SJCRH30 (cell line): ENCODE data around the gene CASP8AP2. TPM values are rescaled to one million over a fixed set of nuclear protein-coding genes. Genes with fewer than 3 reads are reported as not detected.
"Not testable (repeated sequence)": the region's sequence is repeated elsewhere in the genome, so short reads cannot be mapped to it uniquely, and the experiment has no call there.

Source experiments
- DNase-seq, 2 experiments: peaks; one replicate each; pipeline ENCODE4 v3.0.0-alpha.2; 2015 to 2020
- H3K27ac ChIP-seq: fragments of 250-450 bp; sonication (Bioruptor Pico); 2 replicates; pipeline ENCODE4 v1.5.1; 2020; ENCODE audit warnings: mild to moderate bottlenecking, moderate library complexity
- H3K27me3 ChIP-seq: fragments of 250-450 bp; sonication (Bioruptor Pico); 2 replicates; pipeline ENCODE4 v1.5.1; 2020; ENCODE audit warnings: mild to moderate bottlenecking, moderate library complexity
- H3K36me3 ChIP-seq: fragments of 250-450 bp; sonication (Bioruptor Pico); 2 replicates; pipeline ENCODE4 v1.5.1; 2020; ENCODE audit warnings: mild to moderate bottlenecking, moderate library complexity
- H3K4me1 ChIP-seq: fragments of 250-450 bp; sonication (Bioruptor Pico); 2 replicates; pipeline ENCODE4 v1.5.1; 2020; ENCODE audit warnings: mild to moderate bottlenecking, moderate library complexity
- H3K4me3 ChIP-seq: fragments of 250-450 bp; sonication (Bioruptor Pico); 2 replicates; pipeline ENCODE4 v1.5.1; 2020; ENCODE audit warnings: mild to moderate bottlenecking, moderate library complexity
- H3K9me3 ChIP-seq: fragments of 250-450 bp; sonication (Bioruptor Pico); replicated peaks from 2 replicates; pipeline ENCODE4 v1.5.1; 2020; ENCODE audit warnings: mild to moderate bottlenecking, moderate library complexity
- total RNA-seq: library from RNA; depleted of rRNA; stranded (reverse); fragments of >200 nt; shearing (Covaris generic); gene quantifications from 2 replicates; pipeline ENCODE4 v1.2.3, GENCODE V29; 2014

Gene CASP8AP2
- total RNA-seq, 1 experiment from 2014 or later: 34.0 TPM

GRCh38 chr6:89836639-89837222 is 7.1 kb downstream of the CASP8AP2 start:
- no peak for DNase-seq
- Histone ChIP-seq H3K4me1 (no peaks in the 10 kb centered on the region), H3K27ac (no peak overlapping the region), H3K36me3 (peaks cover 38% of the 10 kb centered on the region), H3K27me3 (no peaks in the 10 kb centered on the region), H3K9me3 (no peaks in the 10 kb centered on the region), H3K4me3 (no peak overlapping the region)

DNA sequence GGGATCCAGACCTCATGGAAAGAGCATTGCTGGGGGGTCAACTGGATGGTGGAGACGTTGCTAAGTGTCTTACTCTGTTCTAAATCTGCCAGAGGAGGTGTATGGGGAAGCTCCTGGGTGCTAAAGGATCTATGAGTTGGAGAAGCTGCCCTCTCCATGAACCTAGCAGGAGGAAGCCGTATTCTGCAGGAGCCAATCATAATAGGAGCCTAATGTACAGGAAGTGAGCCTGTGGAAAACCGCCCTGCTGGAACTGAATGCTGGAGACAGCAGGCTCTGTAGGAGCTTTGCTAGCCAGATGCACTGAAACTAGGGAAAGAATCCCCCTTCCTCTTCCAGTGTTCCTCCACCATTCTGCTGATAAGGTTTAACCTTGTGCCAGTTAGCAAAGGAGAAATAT is 10.9 kb downstream of the CASP8AP2 start:
- H3K4me3 ChIP-seq: no peak overlapping the region
- no peaks in the 10 kb centered on the region for H3K27me3 ChIP-seq
- peaks cover 10% of the 10 kb centered on the region; the same call in 1 of the 2 replicates for H3K4me1 ChIP-seq
- H3K27ac ChIP-seq: no peak overlapping the region
- peaks cover 18% of the 10 kb centered on the region for H3K36me3 ChIP-seq
- H3K9me3 ChIP-seq: no peaks in the 10 kb centered on the region
- DNase-seq: peak; percentile 7 to 34

DNA sequence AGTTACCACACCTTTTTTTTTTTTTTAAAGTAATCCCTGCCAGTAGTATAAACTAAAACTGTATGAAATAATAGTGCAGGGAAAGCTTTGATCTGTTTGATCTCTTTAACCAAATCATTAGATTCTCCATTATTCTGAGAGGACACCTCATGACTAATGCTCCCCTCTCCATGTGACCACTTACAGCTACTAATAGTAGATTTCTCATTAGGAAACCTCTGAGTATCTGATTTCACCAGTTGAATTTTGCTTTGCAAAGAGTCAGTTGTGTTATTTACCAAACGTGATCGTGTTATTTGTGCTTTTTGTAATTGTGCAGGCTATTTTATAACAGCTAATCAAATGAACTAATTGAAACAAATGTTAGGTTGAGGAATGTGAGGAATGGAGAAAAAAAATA is 12.5 kb downstream of the CASP8AP2 start:
- Histone ChIP-seq H3K27ac (no peak overlapping the region), H3K4me1 (peaks cover 10% of the 10 kb centered on the region; the same call in 1 of the 2 replicates), H3K4me3 (no peak overlapping the region), H3K36me3 (peaks cover 23% of the 10 kb centered on the region; the same call in 1 of the 2 replicates), H3K9me3 (no peaks in the 10 kb centered on the region), H3K27me3 (no peaks in the 10 kb centered on the region)
- DNase-seq: no peak

DNA sequence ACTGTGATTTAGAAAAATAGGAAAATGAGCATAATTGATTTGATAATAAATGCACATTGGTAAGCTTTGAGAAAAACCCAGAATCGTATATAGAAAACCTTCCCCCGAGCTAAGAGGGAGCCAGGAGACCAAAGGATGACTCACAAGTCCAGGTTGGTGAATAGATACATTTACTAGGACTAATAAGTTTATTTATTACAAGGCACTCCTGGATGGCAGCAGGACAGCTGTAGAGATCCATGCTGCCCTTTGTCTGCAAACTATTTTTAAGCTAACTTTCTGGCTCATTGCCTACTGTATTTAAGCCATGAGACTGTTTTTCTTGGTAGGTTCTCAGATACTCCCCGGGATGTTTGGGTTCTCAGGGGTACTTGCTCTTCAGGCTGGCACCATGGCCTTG is 13.4 kb downstream of the CASP8AP2 start:
- no peaks in the 10 kb centered on the region for H3K27me3 ChIP-seq
- no peak overlapping the region for H3K4me3 ChIP-seq
- no peaks in the 10 kb centered on the region for H3K9me3 ChIP-seq
- peaks cover 10% of the 10 kb centered on the region; the same call in 1 of the 2 replicates for H3K4me1 ChIP-seq
- no peak overlapping the region for H3K27ac ChIP-seq
- H3K36me3 ChIP-seq: peaks cover 22% of the 10 kb centered on the region; the same call in 1 of the 2 replicates
- peak; percentile 17 to 44 for DNase-seq

- H3K4me3 ChIP-seq, DNase-seq, H3K27ac ChIP-seq, H3K27me3 ChIP-seq, H3K9me3 ChIP-seq, H3K4me1 ChIP-seq: not testable (repeated sequence)
- peaks cover 31% of the 10 kb centered on the region; the same call in 1 of the 2 replicates for H3K36me3 ChIP-seq
Observed at GRCh38 chr6:89847513-89847912, 17.8 kb downstream of the CASP8AP2 start.

DNA sequence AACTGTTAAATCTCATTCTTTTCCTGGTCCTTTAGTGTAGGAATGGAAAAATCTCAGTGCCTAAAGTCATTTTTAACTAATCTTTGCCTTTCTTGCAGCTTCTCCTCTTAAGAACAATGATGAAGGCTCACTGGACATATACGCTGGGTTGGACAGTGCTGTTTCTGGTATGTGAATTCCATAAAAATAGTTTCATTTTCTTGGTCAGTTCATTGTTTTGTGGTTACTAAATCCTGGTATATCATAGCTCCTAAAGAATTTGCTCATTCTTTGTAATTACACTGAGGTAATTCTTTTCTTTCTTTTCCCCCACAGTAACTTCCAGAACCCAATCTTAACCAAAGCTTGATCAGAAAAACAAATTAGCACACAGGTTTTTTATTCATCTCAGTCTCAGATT is 23.4 kb downstream of the CASP8AP2 start:
- Histone ChIP-seq H3K36me3 (peaks cover 64% of the 10 kb centered on the region), H3K4me1 (no peaks in the 10 kb centered on the region), H3K27ac (no peak overlapping the region), H3K4me3 (no peak overlapping the region), H3K9me3 (no peaks in the 10 kb centered on the region), H3K27me3 (no peaks in the 10 kb centered on the region)
- no peak for DNase-seq

DNA sequence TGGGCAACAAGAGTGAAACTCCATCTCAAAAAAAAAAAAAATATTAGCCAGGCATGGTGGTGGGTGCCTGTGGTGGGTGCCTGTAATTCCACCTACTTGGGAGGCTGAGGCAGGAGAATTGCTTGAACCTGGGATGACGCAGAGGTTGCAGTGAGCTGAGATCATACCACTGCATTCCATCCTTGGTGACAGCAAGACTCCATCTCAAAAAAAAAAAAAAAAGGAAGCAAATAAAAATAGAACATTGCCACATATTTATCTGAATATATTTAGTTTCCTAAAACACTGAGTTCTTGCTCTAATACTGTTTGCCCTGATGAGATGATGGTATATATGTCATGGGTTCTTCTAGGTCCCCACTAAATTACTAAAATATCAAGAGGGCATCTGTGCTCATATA is 28.4 kb downstream of the CASP8AP2 start:
- Histone ChIP-seq H3K27me3 (no peaks in the 10 kb centered on the region), H3K9me3 (no peaks in the 10 kb centered on the region), H3K27ac (no peak overlapping the region), H3K36me3 (peaks cover 82% of the 10 kb centered on the region), H3K4me3 (no peak overlapping the region), H3K4me1 (no peaks in the 10 kb centered on the region)
- DNase-seq: no peak

GRCh38 chr6:89859744-89860143 is 30.1 kb downstream of the CASP8AP2 start:
- Histone ChIP-seq H3K4me1 (no peaks in the 10 kb centered on the region), H3K4me3 (no peak overlapping the region), H3K27ac (no peak overlapping the region), H3K27me3 (no peaks in the 10 kb centered on the region), H3K36me3 (peaks cover 85% of the 10 kb centered on the region), H3K9me3 (no peaks in the 10 kb centered on the region)
- DNase-seq: no peak

GRCh38 chr6:89862273-89862672 is 32.6 kb downstream of the CASP8AP2 start:
- Histone ChIP-seq H3K27ac (no peak overlapping the region), H3K4me3 (no peak overlapping the region), H3K4me1 (no peaks in the 10 kb centered on the region), H3K36me3 (peaks cover 87% of the 10 kb centered on the region), H3K27me3 (no peaks in the 10 kb centered on the region), H3K9me3 (no peaks in the 10 kb centered on the region)
- no peak for DNase-seq

GRCh38 chr6:89862698-89863097 is 33.0 kb downstream of the CASP8AP2 start:
- no peaks in the 10 kb centered on the region for H3K4me1 ChIP-seq
- no peak overlapping the region for H3K4me3 ChIP-seq
- no peaks in the 10 kb centered on the region for H3K27me3 ChIP-seq
- DNase-seq: no peak
- H3K36me3 ChIP-seq: peaks cover 87% of the 10 kb centered on the region
- no peak overlapping the region for H3K27ac ChIP-seq
- H3K9me3 ChIP-seq: no peaks in the 10 kb centered on the region

DNA sequence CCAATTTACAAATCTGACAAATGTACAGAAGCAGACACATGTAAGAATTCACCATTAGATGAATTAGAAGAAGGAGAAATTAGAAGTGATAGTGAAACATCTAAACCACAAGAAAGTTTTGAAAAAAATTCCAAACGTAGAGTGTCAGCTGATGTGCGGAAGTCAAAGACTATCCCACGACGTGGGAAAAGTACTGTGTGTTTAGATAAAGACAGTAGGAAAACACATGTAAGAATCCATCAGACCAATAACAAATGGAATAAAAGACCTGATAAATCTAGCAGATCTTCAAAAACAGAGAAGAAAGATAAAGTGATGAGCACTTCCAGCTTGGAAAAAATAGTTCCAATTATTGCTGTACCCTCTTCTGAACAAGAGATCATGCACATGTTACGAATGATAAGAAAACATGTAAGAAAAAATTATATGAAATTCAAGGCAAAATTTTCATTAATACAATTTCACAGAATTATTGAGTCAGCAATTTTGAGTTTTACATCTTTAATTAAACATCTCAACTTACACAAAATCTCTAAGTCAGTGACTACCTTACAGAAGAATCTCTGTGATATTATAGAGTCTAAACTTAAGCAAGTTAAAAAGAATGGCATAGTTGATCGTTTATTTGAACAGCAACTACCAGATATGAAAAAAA is 36.5 kb downstream of the CASP8AP2 start:
- no peak overlapping the region for H3K27ac ChIP-seq
- H3K4me1 ChIP-seq: no peaks in the 10 kb centered on the region
- H3K27me3 ChIP-seq: no peaks in the 10 kb centered on the region
- H3K36me3 ChIP-seq: peaks cover 89% of the 10 kb centered on the region
- H3K9me3 ChIP-seq: no peaks in the 10 kb centered on the region; the same call in 1 of the 2 replicates
- H3K4me3 ChIP-seq: no peak overlapping the region
- no peak for DNase-seq

DNA sequence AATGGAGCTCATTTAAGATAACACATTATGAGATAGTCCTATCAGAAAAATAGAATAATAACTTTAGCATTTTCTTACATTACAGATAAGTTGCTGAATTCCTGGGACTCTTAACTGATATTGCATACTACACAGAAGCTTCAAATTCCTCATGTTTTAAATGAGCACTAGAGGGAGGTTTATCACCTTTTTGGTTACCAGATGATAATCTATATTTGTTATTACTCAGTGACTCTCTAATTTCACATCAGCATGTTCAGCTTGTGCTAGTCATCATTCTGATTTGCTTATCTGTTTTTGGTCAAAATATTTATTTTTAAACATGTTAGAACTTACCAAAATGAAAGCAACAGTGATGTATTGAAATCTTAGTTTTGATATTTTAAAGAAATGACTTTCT is 44.0 kb downstream of the CASP8AP2 start:
- DNase-seq: no peak
- no peak overlapping the region for H3K4me3 ChIP-seq
- no peaks in the 10 kb centered on the region for H3K9me3 ChIP-seq
- peaks cover 27% of the 10 kb centered on the region for H3K36me3 ChIP-seq
- no peaks in the 10 kb centered on the region for H3K4me1 ChIP-seq
- H3K27me3 ChIP-seq: no peaks in the 10 kb centered on the region
- no peak overlapping the region for H3K27ac ChIP-seq

DNA sequence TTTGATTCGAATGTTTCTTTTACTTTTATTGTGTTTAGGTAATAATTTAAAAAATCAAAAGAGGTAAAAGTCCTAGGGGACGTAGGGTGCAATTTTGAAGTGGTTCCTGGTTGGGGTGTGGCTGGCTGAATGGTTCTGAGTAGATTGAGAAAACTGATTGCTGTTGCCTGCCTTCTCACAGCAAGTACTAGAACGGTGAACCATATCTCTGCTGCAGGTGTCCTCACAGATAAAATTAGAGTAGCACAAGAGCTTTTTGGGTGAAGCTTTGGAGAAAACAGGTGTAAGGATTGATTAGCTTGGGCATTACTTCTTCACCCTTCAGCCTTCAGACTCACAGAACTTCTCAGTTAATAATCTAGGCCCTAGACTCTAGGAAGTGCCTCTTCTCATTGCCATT is 44.8 kb downstream of the CASP8AP2 start:
- H3K27ac ChIP-seq: no peak overlapping the region
- no peak for DNase-seq
- H3K4me3 ChIP-seq: no peak overlapping the region
- no peaks in the 10 kb centered on the region for H3K4me1 ChIP-seq
- no peaks in the 10 kb centered on the region for H3K27me3 ChIP-seq
- no peaks in the 10 kb centered on the region for H3K9me3 ChIP-seq
- peaks cover 23% of the 10 kb centered on the region for H3K36me3 ChIP-seq

DNA sequence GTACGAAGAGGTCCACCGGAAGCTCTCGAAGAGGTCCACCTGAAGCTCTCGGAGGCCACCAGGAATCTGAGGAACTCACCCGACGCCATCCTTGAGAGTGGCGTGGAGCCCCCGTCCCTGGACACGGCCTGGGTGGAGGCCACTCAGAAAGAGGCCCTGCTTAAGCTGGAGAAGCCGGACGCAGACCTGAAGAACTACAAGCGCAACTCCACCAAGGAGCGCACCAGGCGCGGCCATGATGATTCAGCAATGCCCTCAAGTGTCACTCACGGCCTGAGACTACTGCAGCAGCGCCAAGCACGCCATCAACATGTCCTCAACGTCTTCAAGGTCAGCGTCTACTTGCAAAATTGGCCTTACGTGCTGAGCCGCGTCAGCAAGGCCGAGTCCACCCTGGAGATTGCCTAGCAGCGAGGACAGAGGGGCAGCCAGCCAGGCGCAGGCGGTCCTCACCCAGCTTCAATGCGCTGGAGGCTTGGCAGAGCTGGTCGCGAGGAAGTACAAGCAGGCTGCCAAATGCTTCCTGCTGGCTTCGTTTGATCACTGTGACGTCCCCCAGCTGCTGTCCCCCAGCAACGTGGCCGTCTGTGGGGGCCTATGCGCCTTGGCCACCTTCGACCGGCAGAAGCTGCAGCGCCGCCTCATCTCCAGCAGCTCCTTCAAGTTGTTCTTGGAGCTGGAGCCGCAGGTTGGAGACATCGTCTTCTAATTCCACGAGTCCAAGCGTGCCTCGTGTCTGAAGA is 56.9 kb downstream of the CASP8AP2 start:
- Histone ChIP-seq H3K27ac (no peak overlapping the region), H3K9me3 (no peaks in the 10 kb centered on the region)

DNA sequence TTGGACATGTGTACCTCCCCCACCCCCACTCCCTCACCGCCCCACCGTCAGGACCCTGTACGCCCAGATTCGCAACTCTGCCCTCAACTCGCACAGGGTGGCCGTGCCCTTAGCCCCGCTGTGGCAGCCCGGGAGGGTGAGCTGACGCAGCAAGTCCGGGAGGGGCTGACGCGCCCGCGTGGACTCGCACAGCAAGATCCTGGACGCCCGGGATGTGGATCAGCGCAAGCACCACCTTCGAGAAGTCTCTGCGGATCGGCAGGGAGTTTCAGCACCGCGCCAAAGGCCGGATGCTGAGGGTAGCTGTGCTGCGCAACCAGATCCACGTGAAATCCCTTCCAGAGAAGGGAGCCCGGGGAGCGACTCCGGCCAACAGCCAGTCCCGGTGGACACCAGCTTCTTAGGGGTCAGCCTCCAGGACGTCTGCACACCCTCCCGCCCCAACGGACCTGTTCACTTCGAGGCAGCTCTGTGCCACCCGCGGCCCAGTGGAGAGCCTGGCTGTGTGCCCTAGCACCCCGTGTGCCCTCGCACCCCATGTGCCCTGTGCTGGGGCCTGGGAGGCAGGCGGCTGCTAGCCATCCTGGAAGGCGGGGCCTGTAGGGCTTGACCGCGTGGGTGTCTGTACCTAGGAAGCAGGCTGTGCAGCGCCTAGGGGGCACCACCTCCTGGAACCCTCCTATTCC is 57.9 kb downstream of the CASP8AP2 start:
- H3K27ac ChIP-seq: no peak overlapping the region
- DNase-seq: no peak
- H3K27me3 ChIP-seq: peaks cover 3% of the 10 kb centered on the region; the same call in 1 of the 2 replicates
- no peaks in the 10 kb centered on the region for H3K9me3 ChIP-seq
- H3K4me3 ChIP-seq: no peak overlapping the region
- H3K36me3 ChIP-seq: no peaks in the 10 kb centered on the region
- no peaks in the 10 kb centered on the region for H3K4me1 ChIP-seq

More for the DNA sequence above, 56.9 kb downstream of the CASP8AP2 start:
- Histone ChIP-seq H3K4me3 (no peak overlapping the region), H3K4me1 (no peaks in the 10 kb centered on the region), H3K27me3 (peaks cover 3% of the 10 kb centered on the region; the same call in 1 of the 2 replicates), H3K36me3 (no peaks in the 10 kb centered on the region)
- no peak for DNase-seq
